ENCODE data around the gene CTIF.

CTIF gene

DNA sequence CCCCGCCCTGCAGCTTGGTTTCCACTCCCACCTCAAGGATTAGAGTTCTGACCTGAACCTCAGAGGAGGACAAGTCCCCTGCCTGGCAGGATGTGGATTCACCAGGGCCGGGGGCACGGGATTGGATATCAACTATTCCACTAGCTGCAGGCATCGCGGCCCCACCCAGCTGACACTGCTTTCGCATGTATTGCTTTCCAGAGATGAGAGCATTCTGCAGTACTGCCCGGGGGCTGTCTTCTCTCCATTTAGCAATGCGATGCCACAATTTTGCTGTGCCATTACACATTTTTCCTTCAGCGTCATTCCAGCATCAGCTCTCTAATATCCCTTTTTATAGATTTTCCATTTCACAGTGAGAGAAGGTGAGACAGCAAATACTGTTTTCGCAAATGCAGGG is 42.0 kb downstream of the CTIF start:
- H3K9ac ChIP-seq (ENCODE audit: low read depth in 1 of 2, low read length in 2 of 2) = no peak overlapping the region
- peaks cover 0 to 5% of the 10 kb centered on the region in 2 donors for H3K9me3 ChIP-seq (ENCODE audit: control insufficient read depth in 1 of 2, low read length in 2 of 2)
- H3K27me3 ChIP-seq (ENCODE audit: control insufficient read depth in 1 of 2, insufficient read depth in 2 of 2, low read length in 2 of 2) = no peaks in the 10 kb centered on the region
- no peaks in the 10 kb centered on the region for H3K4me1 ChIP-seq (ENCODE audit: control insufficient read depth in 1 of 2, insufficient read depth in 2 of 2, low read length in 2 of 2)
- H3K36me3 ChIP-seq (ENCODE audit: control insufficient read depth in 1 of 2, insufficient read depth in 2 of 2, low read length in 2 of 2) = peaks cover 0 to under 1% of the 10 kb centered on the region in 2 donors
- no peak overlapping the region for H3K4me3 ChIP-seq (ENCODE audit: low read depth in 1 of 2, low read length in 2 of 2)
- H3K27ac ChIP-seq (ENCODE audit: low read depth, low read length) = no peak overlapping the region

DNA sequence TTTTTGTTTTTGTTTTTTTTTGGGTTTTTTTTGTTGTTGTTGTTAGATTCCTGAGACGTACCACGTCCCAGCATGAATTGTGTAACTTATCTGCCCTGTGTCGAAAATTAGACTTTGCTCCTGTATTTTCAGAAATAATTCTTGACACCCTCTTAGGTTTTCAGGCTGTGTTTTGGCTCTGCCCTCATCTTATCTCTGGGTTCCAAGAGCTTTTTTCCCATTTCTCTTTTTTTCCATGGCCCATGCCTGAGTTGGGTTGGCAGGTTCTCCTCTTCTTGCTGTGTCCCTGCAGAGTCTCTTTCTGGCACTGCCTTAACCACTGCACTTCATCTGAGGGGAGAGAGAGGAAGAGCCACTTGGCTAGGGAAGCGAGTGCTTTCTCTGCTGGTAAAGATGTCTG is 42.4 kb downstream of the CTIF start:
- no peaks in the 10 kb centered on the region for H3K27me3 ChIP-seq (ENCODE audit: control insufficient read depth in 1 of 2, insufficient read depth in 2 of 2, low read length in 2 of 2)
- H3K9ac ChIP-seq (ENCODE audit: low read depth in 1 of 2, low read length in 2 of 2) = no peak overlapping the region
- peaks cover 0 to 5% of the 10 kb centered on the region in 2 donors for H3K9me3 ChIP-seq (ENCODE audit: control insufficient read depth in 1 of 2, low read length in 2 of 2)
- H3K27ac ChIP-seq (ENCODE audit: low read depth, low read length) = no peak overlapping the region
- H3K4me1 ChIP-seq (ENCODE audit: control insufficient read depth in 1 of 2, insufficient read depth in 2 of 2, low read length in 2 of 2) = no peaks in the 10 kb centered on the region
- no peaks in the 10 kb centered on the region for H3K36me3 ChIP-seq (ENCODE audit: control insufficient read depth in 1 of 2, insufficient read depth in 2 of 2, low read length in 2 of 2)
- no peak overlapping the region for H3K4me3 ChIP-seq (ENCODE audit: low read depth in 1 of 2, low read length in 2 of 2)

DNA sequence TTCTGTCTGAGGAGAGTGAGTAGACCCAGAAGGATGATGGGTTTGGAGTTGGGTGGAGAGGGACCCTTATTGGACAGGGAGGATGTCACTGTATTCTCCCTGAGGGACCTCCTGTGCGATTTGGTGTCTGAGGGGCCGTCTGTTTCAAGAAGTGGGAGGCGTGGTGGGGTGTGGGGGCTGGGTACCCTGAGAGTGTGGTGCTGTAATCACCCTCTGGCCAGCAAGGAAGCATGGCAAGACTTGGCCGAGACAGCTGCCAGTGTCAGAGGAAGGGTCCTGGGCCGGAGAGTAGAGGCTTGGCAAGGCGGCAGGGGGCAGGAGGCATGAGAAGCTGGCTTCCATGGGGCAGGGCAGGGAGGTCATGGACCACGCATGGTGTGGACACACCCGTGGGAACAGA is 43.1 kb downstream of the CTIF start:
- no peak overlapping the region for H3K4me3 ChIP-seq (ENCODE audit: low read depth in 1 of 2, low read length in 2 of 2)
- no peaks in the 10 kb centered on the region for H3K36me3 ChIP-seq (ENCODE audit: control insufficient read depth in 1 of 2, insufficient read depth in 2 of 2, low read length in 2 of 2)
- H3K9me3 ChIP-seq (ENCODE audit: control insufficient read depth in 1 of 2, low read length in 2 of 2) = peaks cover 0 to 5% of the 10 kb centered on the region in 2 donors
- H3K27ac ChIP-seq (ENCODE audit: low read depth, low read length) = no peak overlapping the region
- H3K4me1 ChIP-seq (ENCODE audit: control insufficient read depth in 1 of 2, insufficient read depth in 2 of 2, low read length in 2 of 2) = no peaks in the 10 kb centered on the region
- H3K9ac ChIP-seq (ENCODE audit: low read depth in 1 of 2, low read length in 2 of 2) = no peak overlapping the region
- H3K27me3 ChIP-seq (ENCODE audit: control insufficient read depth in 1 of 2, insufficient read depth in 2 of 2, low read length in 2 of 2) = no peaks in the 10 kb centered on the region

DNA sequence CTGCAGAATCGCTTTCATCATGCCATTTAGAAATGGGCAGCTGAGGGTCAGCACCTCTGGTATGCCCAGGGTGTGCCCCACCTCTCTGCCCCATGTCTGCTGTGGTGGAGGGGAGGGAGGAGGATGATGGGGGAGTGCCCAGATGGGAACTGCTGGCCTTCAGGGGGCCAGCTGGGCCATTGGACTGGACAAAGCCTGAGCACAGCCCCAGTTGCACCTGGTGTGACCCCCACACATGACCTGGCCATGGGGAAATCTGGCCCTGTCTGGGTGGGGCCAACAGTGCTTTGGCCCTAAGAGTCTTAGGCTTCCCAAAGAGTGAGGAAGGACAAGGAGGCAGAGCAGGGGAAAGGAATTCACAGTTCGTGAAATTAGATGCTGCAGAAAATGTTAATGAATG is 44.1 kb downstream of the CTIF start:
- Histone ChIP-seq H3K27me3 (ENCODE audit: control insufficient read depth in 1 of 2, insufficient read depth in 2 of 2, low read length in 2 of 2) (no peaks in the 10 kb centered on the region), H3K27ac (ENCODE audit: low read depth, low read length) (no peak overlapping the region), H3K9me3 (ENCODE audit: control insufficient read depth in 1 of 2, low read length in 2 of 2) (peaks cover 0 to 5% of the 10 kb centered on the region in 2 donors), H3K9ac (ENCODE audit: low read depth in 1 of 2, low read length in 2 of 2) (no peak overlapping the region), H3K4me1 (ENCODE audit: control insufficient read depth in 1 of 2, insufficient read depth in 2 of 2, low read length in 2 of 2) (no peaks in the 10 kb centered on the region), H3K36me3 (ENCODE audit: control insufficient read depth in 1 of 2, insufficient read depth in 2 of 2, low read length in 2 of 2) (no peaks in the 10 kb centered on the region), H3K4me3 (ENCODE audit: low read depth in 1 of 2, low read length in 2 of 2) (no peak overlapping the region)

DNA sequence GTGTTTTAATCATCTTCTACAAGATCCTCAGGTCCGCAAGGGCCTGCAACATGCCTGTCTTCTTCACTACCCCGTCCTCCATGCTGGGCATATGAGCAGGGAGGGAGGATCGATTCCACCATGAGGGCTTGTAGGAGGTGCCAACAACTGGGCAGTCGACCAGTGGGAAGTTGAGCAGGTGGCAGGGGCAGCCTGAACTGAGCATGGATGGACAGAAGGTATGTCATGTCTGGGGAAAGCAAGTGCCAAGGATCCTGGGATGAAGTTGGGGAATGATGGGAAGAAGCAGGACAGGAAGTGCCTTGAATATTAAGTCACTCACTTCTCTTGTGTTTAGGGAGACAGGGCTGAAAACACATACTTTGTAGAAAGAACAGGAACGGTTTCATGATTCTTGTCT is 44.7 kb downstream of the CTIF start:
- H3K27ac ChIP-seq (ENCODE audit: low read depth, low read length) = no peak overlapping the region
- H3K9ac ChIP-seq (ENCODE audit: low read depth in 1 of 2, low read length in 2 of 2) = no peak overlapping the region
- no peaks in the 10 kb centered on the region for H3K4me1 ChIP-seq (ENCODE audit: control insufficient read depth in 1 of 2, insufficient read depth in 2 of 2, low read length in 2 of 2)
- H3K9me3 ChIP-seq (ENCODE audit: control insufficient read depth in 1 of 2, low read length in 2 of 2) = no peaks in the 10 kb centered on the region
- H3K36me3 ChIP-seq (ENCODE audit: control insufficient read depth in 1 of 2, insufficient read depth in 2 of 2, low read length in 2 of 2) = no peaks in the 10 kb centered on the region
- no peaks in the 10 kb centered on the region for H3K27me3 ChIP-seq (ENCODE audit: control insufficient read depth in 1 of 2, insufficient read depth in 2 of 2, low read length in 2 of 2)
- no peak overlapping the region for H3K4me3 ChIP-seq (ENCODE audit: low read depth in 1 of 2, low read length in 2 of 2)

DNA sequence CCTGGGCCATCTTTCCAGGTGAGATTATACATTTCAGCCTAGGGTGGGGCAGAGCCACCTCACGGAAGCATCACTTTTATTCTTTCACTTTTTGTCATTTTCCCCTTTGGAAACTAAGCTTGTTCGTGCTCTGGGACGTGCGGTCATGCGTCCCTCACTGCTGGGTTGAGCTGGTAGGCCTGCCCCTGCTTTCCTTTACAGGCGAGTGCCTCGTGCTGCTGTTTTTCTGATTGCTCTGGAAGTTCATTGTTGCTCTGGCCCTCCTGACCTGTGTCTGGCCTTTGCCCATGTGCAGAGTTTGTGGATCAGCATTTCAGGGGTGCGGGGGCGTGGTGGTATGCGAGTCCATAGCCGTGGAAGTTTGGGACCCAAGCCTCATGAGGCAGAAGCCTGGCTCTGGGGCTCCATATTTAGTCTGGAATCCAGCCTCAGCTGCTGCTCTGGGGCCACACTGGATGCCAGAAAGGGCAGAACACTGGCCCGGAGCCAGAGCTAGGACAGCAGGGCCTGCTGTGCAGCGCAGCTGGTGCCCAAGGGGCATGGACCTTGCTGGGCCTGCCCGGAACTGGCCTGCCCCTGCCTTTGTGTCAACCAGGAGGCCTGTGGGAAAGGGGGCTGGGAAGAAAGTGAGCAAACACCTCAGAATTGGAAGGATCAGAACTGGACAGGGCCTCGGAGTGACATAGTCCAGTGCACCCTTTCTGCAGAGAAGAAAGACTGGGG is 51.1 kb downstream of the CTIF start:
- Histone ChIP-seq H3K36me3 (ENCODE audit: control insufficient read depth in 1 of 2, insufficient read depth in 2 of 2, low read length in 2 of 2) (no peaks in the 10 kb centered on the region), H3K9me3 (ENCODE audit: control insufficient read depth in 1 of 2, low read length in 2 of 2) (no peaks in the 10 kb centered on the region), H3K4me1 (ENCODE audit: control insufficient read depth in 1 of 2, insufficient read depth in 2 of 2, low read length in 2 of 2) (no peaks in the 10 kb centered on the region), H3K9ac (ENCODE audit: low read depth in 1 of 2, low read length in 2 of 2) (no peak overlapping the region), H3K4me3 (ENCODE audit: low read depth in 1 of 2, low read length in 2 of 2) (no peak overlapping the region), H3K27ac (ENCODE audit: low read depth, low read length) (no peak overlapping the region), H3K27me3 (ENCODE audit: control insufficient read depth in 1 of 2, insufficient read depth in 2 of 2, low read length in 2 of 2) (no peaks in the 10 kb centered on the region)

DNA sequence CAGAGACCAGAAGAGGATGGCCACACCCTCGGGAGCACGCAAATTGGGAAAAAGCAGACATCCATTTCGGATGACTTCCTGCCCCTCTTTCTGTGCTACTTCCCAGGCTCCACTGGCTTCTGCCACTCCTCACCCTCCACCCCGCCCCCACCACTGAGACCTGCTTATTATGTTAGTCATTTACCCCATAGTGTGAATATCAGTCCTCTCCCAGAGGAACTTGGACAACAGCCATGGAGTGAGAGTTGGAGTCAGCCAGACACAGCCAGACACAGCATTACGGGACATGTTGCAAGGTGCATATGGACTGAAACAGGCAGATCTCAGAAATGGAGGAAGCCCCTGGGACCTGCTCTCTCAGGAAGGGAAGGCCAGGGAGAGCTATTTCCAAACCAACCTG is 51.8 kb downstream of the CTIF start:
- Histone ChIP-seq H3K36me3 (ENCODE audit: control insufficient read depth in 1 of 2, insufficient read depth in 2 of 2, low read length in 2 of 2) (no peaks in the 10 kb centered on the region), H3K27me3 (ENCODE audit: control insufficient read depth in 1 of 2, insufficient read depth in 2 of 2, low read length in 2 of 2) (no peaks in the 10 kb centered on the region), H3K4me3 (ENCODE audit: low read depth in 1 of 2, low read length in 2 of 2) (no peak overlapping the region), H3K9ac (ENCODE audit: low read depth in 1 of 2, low read length in 2 of 2) (no peak overlapping the region), H3K27ac (ENCODE audit: low read depth, low read length) (no peak overlapping the region), H3K9me3 (ENCODE audit: control insufficient read depth in 1 of 2, low read length in 2 of 2) (no peaks in the 10 kb centered on the region), H3K4me1 (ENCODE audit: control insufficient read depth in 1 of 2, insufficient read depth in 2 of 2, low read length in 2 of 2) (no peaks in the 10 kb centered on the region)

DNA sequence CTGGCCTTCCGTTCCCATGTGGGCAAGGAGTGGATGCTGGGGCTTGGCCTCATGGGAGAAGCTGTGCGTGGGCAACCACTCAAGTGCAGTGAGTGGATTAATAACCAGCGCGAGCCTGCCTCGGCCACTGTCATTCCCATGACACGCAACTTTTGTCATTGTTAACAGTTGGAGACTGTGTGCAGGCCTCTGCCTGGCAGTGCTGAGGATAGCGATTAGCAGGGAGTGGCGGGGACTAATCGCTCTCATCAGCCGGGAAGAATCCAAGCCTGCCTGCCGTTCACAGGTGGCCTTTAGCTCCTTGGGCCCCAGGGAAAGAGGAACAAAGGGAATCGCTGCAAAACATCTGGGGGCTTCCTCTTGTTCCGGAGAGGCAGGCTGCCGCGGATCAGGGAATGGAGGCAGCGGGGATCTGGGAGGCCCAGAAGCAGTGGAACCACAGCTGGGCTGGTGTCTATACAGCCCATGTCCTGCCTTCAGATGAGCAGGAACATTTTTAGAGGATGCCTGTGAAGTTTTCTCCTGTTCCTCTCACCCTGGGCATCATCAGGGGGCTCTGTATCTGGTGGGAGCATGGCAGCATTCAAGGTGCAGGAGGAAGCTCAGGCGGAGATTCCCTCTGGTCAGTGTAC is 53.8 kb downstream of the CTIF start:
- Histone ChIP-seq H3K9me3 (ENCODE audit: control insufficient read depth in 1 of 2, low read length in 2 of 2) (no peaks in the 10 kb centered on the region), H3K27me3 (ENCODE audit: control insufficient read depth in 1 of 2, insufficient read depth in 2 of 2, low read length in 2 of 2) (no peaks in the 10 kb centered on the region), H3K4me3 (ENCODE audit: low read depth in 1 of 2, low read length in 2 of 2) (no peak overlapping the region), H3K4me1 (ENCODE audit: control insufficient read depth in 1 of 2, insufficient read depth in 2 of 2, low read length in 2 of 2) (no peaks in the 10 kb centered on the region), H3K27ac (ENCODE audit: low read depth, low read length) (no peak overlapping the region), H3K9ac (ENCODE audit: low read depth in 1 of 2, low read length in 2 of 2) (no peak overlapping the region), H3K36me3 (ENCODE audit: control insufficient read depth in 1 of 2, insufficient read depth in 2 of 2, low read length in 2 of 2) (no peaks in the 10 kb centered on the region)

DNA sequence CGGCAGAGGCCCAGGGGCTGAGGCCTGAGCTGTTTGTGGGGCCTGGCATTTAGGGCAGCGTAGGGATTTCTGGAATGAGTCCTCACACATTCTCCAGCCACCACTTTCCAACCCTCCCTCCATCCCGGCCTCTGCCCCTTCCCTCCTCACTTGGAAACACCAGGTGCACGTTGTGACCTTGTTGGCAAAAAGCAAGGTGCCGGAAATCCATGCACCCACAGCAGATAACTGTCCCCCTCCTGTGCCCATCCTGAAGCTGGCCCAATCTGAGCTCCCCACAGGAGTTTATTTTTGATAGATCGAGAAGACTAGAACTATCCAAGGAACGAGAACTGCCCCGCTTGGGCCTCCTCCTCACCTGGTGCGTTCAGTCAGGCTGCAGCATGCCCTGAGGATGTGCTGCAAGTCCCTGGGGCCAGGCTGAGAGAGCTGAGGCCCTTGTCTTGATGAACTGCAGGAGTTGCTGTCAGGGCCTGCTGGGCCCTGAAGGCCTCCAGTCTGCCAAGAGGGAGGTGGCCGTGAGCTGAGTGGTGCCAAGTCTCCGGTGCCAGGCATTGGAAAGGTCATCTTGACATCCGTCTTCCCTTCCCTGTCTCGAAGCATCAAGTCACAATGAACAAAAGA is 55.8 kb downstream of the CTIF start:
- Histone ChIP-seq H3K4me3 (ENCODE audit: low read depth in 1 of 2, low read length in 2 of 2) (no peak overlapping the region), H3K9ac (ENCODE audit: low read depth in 1 of 2, low read length in 2 of 2) (no peak overlapping the region), H3K36me3 (ENCODE audit: control insufficient read depth in 1 of 2, insufficient read depth in 2 of 2, low read length in 2 of 2) (no peaks in the 10 kb centered on the region), H3K9me3 (ENCODE audit: control insufficient read depth in 1 of 2, low read length in 2 of 2) (no peaks in the 10 kb centered on the region), H3K27me3 (ENCODE audit: control insufficient read depth in 1 of 2, insufficient read depth in 2 of 2, low read length in 2 of 2) (no peaks in the 10 kb centered on the region), H3K4me1 (ENCODE audit: control insufficient read depth in 1 of 2, insufficient read depth in 2 of 2, low read length in 2 of 2) (no peaks in the 10 kb centered on the region), H3K27ac (ENCODE audit: low read depth, low read length) (no peak overlapping the region)

DNA sequence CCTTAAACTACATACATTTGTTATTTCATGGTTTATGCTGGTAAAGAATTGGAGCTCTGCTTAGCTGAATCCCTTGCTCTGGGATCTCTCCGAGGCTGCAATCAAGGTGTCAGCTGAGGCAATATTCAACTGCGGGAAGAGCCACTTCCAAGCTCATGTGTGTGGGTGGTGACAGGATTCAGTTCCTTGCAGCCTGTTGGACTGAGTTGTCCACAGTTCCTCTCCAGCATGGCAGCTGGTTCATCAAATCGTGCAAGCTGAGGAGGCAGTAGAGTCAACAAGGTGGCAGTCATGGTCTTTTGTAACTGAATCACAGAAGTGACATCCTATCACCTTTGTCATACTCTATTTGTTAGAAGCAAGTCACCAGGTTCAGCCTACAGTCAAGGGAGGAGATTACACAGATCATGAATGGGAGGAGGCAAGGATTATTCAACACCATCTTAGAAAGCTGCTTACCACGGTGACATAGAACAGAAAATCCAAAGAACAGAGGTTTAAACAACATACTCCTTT is 56.9 kb downstream of the CTIF start:
- no peaks in the 10 kb centered on the region for H3K4me1 ChIP-seq (ENCODE audit: control insufficient read depth in 1 of 2, insufficient read depth in 2 of 2, low read length in 2 of 2)
- H3K27ac ChIP-seq (ENCODE audit: low read depth, low read length) = no peak overlapping the region
- no peak overlapping the region for H3K4me3 ChIP-seq (ENCODE audit: low read depth in 1 of 2, low read length in 2 of 2)
- no peaks in the 10 kb centered on the region for H3K9me3 ChIP-seq (ENCODE audit: control insufficient read depth in 1 of 2, low read length in 2 of 2)
- H3K36me3 ChIP-seq (ENCODE audit: control insufficient read depth in 1 of 2, insufficient read depth in 2 of 2, low read length in 2 of 2) = no peaks in the 10 kb centered on the region
- no peak overlapping the region for H3K9ac ChIP-seq (ENCODE audit: low read depth in 1 of 2, low read length in 2 of 2)
- no peaks in the 10 kb centered on the region for H3K27me3 ChIP-seq (ENCODE audit: control insufficient read depth in 1 of 2, insufficient read depth in 2 of 2, low read length in 2 of 2)
